NCI-H446 treated with DMSO at 0.1 percent for 48 hours (cell line): ENCODE results near the gene CEBPE.

Experiments
- DNase-seq: peaks from one replicate; lab custom pipeline; 2025; lab: John Stamatoyannopoulos, UW

Gene CEBPE

DNA sequence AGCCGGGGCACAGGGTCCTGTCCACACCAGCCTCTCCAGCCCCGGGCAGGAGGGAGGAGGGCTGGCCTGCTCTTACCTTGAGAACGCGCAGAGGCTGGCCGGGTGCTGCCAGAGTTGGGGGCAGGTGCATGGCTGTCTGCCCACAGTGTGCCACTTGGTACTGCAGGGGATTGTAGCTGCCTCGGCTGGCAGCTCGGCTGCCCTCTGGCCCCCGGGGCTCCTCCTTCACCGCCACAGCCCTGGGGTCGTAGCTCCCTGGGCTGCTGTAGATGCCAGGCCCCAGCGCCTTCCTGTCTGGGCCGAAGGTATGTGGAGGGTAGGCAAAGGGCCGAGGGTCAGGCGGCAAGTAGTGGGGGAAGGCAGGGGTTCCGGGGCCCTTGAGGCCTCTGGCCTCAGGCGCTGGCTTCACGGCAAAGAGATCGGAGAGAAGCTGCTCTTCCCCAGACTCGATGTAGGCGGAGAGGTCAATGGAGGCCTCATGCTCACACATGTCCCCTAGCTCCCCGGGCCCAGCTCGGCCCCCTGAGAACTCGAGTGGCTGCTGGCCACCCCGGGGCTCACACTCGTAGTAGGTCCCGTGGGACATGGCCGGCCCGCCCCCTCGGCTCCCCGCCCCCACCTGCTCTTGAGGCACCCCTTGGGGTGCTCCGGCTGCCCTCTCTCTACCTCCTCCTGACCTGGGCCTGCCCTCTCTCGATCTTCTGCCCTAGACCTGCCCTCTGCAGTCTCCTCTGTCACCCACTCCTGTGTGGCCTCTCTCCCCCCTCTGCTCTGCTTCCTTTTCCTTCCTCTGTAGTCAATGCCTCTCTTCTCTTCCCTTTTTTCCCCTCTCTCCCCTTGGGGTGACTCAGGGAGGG lies at the start of gene CEBPE:
Gene CEBPE, minus strand, starts transcription at position 750 of the 857 bp plus-strand sequence. Its CDS starts 164 bp downstream, at position 586.
- no peak for DNase-seq

DNA sequence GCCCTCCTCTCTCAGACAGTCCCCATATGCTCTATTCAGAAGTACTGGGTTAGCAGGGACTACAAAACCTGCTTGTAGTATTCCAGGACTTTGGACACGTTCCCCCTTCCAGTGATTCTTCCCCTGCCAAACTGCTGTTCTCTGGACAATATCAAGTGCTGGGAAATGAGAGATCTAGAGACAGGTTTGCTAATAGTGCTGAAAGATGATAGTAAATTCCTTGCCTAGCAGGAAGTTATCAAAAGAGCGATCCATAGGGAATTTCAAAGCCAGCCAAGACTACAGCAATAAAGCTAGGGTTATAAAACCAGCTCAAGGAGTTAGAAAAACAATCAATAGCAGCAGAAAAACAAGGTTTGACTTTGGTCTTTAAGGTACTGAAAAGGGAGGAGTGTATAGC lies 49.2 kb upstream of the CEBPE start:
- DNase-seq = no peak

DNA sequence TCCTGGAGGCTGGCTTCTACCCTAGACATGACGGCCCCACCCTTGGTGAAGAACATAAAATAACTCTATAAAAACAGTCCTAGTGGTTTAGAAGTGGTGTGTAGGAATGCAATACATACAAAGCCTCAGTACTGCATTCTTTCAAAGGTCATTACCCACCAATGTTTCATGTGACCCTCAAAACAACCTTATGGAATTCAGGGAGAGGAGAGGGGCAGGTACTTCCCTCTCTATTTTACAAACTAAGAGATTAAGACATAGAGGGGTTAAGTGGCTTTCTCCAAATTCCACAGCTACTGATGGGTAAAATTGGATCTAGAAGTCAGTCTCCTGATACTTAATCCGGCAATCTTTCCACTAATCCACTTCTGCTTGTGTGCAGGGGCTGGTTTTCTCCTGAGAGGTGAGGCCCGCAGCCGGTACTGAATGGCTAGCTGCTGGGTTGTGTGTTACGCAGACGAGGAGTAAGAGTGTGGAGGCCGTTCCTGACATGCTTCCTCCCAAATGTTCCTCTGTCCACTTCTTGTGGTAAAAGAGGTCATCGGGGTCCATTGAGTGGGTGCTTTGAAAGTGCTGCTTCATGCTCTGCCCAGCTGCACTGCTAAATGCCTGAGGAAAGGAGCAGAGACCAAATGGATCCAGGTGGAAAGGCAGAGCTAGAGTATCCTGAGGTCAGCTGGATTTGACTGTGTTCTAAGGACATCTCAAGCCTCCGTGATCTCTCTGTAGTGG lies 48.2 kb upstream of the CEBPE start:
- DNase-seq = no peak

DNA sequence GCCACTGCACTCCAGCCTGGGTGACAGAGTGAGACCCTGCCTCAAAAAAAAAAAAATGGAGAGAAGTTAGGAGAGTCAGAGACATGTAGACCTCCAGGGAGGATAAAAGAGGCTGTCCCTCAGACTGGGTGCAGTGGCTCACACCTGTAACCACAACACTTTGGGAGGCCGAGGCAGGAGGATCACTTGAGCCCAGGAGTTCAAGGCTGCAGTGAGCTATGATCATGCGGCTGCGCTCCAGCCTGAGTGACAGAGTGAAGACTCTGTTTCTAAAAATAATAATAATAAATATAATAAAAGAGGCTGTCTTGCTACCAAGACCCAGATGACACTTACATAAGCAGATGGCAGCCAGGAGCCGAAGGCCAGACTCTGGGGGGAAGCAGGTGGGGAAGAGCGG lies 45.9 kb upstream of the CEBPE start:
- no peak for DNase-seq

DNA sequence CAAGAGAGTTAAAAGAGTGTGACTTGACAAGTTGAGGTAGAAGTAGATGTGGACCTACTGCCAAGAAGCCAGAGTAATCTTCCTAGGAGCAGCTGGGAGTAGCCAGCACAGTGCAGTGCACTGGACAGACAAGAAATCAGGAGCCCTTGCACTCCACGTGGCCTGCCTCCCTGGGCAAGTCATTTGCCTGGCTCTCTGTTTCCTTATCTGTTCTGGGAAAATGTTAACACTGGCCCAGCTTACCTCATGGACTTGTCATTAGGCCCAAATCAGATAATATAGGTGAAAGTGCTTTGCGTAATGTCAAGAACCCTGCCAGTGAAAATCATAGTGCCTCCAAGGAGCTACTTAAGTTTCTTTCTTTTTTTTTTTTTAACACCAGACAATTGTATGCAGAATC lies 45.2 kb upstream of the CEBPE start:
- no peak for DNase-seq

DNA sequence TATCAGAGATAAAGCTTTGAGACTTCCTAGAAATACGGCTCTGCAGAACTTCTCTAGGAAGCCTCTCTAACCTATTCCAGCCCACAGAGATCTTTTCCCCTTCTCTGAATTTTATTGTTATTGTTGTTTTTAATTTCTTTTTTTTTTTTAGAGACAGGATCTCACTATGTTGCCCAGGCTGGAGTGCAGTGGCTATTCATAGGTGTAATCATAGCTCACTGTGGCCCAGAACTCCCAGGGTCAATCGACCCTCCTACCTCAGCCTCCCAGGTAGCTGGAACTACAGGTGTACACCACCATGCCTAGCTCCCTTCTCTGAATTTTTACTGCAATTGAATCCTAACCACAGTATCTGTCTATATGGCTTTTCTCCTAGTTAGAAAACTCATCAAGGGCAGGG lies 44.8 kb upstream of the CEBPE start:
- no peak for DNase-seq

DNA sequence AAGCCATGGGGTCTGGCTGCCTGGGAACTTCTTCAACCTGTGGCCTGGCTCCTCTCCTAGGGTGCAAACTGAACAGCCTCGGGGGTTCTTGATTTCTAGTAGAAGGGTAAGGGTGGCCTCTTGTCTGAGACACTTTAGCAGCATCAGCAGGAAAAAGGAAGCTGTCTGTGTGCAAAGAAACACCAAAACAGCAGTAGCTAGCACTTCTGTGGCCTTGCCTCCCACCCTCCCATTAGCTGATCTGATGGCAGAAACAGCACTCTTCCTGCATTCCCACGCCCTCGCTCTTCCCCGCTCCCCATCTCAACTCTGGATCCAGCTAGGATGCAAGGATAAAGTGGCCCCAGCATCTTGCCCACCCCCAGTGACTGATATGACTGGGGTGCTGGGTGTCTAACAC lies 43.7 kb upstream of the CEBPE start:
- DNase-seq = no peak

DNA sequence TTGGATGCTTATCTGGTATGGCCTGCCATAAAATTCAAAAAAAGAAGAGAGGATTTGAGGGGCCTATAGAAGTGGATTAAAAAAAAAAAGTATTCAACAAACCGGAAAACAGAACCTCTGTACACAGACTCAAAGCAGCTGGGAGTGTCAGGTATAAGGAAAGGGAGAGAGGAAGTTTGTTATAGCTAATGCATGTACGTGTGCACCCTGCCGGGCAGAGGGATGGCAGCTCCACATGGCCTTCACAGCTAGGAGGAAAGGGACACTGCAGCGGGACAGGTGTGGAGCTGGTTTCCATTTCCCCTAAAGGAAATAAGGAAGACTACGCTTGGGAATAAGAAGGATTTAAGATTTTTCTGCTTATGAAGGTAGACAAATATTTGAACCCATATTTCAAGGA lies 43.0 kb upstream of the CEBPE start:
- DNase-seq = no peak

DNA sequence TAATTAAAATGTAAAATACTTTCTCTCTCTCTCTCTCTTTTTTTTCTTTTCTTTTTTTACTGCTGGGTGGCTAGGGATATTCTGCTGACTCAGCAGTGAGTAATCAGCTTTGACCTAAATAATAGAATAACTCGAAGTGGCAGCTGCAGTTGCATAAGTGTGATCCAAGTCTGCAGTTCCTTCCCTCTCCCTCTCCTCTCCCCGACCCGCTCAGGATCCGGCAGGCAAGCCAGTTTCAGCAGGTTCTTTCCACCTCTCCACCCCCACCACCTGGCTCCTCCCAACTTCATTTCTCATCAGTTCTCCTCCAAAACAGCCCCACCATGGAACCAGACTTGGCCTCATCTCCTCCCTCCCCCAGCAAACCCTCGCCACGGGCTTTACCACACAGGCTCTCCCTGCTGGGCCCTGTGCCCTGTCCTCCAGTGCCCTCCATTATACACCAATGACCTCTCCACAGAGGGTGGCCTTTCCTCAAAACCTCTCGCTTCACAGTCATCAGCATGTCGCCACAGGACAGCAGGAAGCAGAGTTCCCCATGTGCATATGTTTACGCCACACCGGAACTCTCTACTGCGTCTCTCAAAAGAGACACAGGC lies 42.0 kb upstream of the CEBPE start:
- no peak for DNase-seq

DNA sequence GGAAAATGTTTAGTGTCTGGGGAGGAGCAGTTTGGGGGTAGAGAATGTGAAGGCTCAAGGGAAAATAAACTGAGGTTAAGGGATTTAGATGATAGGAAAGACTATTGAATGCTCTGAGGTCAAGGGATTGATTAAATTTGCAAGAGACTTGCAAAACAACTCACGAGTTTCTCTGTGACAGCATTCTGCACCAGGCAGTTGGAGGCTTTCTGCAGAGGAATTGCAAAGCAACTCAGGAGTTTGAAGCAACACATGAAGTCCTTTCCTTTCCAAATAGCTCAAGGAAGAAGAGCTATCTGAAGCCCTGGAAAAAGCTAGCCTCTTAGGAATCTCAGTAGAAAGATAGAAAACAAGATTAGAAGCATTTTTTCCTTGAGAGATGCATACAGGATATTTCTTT lies 40.5 kb upstream of the CEBPE start:
- DNase-seq = no peak

DNA sequence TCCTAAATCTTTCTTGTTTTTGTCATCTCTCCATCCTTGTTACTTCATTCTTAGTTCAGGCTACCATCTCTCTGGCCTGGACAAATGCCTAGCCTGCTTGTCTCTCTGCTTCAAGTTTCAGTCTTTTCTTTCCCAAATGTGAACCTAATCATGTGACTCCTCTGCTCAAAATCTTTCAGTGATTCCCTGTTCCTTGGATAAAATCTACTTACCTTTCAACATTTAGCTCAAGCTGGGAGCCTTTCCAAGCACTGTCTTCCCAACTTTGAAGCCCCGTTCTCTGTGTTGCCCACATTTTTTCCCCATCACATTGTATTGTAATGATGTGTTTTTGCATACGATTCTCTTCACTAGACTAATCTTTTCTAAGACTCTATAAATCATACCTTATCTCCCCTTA lies 39.7 kb upstream of the CEBPE start:
- DNase-seq = no peak

DNA sequence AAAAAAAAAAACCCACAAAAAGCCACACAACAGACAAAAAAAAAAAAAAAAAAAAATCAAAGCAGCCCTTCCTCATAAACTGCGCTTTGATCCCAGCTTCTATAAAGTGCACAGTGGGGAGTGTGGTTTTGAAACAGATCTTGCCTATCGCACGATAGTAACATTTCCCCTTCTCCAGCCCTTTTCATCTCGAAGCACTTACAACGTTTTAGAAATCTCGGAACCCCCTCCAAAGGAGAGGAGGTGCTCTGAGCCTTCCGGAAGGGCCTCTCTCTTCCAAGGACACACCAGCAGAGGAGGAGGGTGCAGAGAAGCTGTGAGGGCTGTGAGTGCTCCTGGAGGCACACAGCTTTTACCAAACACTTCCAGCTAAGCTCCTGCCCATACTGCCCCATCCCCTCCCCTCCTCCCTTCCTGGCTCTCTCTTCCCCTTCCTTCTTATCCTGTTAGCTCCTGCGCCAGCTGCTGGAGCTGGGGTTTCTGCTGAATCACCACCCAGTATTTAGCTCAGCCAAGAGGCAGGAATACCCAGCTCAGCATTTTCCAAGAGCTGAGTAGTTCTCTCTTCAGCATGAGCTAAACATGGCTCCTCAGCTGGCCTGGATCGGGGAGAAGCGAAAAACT lies 36.0 kb upstream of the CEBPE start:
- peak; percentile 73 for DNase-seq

DNA sequence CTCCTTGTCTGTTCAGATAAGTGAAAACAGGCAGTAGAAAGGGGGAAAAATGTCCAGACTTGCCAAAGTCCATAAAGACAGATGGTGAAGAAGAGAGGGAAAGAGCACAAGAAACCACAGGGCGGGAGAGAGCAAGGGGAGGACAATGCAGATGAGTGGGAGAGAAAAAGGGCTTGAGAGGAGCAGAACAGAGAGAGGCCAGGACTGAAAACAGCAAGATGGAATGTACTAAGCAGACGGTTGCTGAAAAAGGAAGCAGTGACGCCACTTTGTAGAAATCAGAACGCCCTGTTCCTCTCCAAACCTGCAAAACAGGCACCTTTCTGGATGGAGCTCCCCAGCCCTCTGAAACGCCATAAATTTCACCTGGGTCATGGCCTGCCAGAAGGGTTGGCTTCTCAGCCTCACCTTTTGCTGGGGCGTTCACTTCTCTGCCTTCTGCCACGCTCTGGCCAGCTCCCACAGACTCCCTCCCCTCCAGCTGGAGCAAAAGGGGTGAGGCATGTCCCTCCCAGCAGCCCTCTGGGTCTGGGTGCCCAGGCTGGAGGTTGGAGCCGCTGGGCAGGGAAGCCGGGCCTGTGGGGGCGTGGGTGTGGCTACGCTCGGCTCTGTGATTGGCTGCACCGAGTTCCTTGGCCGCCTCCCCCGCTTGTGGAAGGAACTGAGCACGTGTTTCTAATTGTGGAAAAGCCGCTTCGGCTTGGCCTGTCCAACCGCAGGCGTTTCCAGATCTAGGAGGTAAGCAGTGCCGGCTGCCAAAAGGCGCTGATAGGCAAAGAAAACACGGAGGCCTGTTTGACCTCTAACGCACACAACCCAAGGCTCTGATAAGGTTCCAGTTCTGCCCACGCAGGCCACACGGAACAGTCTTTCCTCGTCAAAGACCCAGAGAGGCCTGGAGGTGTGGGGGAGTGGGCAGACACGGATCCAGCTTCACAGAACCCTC lies 35.1 kb upstream of the CEBPE start:
- DNase-seq = peak; percentile 82

DNA sequence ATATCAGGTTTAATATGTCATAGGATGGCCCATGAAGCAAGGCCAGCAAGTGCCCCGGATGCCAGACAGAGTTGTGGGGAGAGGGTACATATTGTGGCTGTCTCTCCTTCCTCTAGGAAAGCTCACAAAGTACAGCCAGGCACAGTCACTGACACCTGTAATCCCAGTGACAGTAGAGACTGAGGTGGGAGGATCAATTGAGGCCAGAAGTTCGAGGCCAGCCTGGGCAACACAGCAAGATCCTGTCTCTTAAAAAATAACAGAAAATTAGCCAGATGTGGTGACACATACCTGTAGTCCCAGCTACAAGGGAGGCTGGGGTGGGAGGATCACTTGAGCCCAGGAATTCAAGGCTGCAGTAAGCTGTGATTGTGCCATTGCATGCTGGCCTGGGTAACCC lies 32.3 kb upstream of the CEBPE start:
- no peak for DNase-seq

DNA sequence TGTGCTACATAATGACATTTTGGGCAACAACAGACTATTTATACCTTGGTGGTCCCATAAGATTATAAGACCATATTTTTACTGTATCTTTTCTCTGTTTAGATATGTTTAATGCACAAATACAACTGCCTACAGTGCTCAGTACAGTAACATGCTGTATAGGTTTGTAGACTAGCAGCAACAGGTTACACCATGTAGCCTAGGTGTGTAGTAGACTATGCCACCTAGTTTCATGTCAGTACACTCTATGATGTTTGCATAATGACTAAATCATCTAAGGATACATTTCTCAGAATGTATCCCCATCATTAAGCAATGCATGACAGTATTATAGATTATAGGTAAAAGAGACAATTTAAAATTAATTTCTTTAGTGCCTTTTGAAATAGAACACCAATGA lies 30.7 kb upstream of the CEBPE start:
- DNase-seq = no peak

DNA sequence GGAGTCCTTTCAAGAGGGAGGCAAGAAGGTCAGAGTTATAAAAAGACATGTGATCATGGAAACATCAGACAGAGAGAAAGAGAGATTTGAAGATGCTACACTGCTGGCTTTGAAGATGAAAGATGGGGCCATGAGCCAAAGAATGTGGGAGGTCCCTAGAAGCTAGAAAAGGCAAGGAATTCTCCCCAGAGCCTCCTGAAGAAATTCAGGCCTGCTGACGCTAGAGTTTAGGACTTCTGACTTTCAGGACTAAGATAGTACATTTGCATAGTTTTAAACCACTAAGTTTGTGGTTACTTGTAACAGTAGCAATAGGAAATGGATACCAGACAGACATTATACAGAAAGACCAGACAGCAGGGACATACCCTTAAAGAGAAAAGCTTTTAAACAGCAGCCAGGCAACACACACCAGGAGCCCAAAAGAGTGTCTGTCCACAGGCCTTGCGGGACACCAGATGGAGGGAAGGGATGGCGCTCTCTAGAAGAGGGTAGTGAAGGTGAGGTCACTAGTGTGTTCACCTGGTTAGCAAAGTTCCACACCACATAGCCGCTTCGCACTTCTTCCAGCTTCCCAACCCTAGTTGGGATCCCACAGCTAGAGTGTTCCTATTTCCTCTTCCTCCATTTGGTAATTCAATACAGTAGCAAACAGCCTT lies 29.7 kb upstream of the CEBPE start:
- no peak for DNase-seq

DNA sequence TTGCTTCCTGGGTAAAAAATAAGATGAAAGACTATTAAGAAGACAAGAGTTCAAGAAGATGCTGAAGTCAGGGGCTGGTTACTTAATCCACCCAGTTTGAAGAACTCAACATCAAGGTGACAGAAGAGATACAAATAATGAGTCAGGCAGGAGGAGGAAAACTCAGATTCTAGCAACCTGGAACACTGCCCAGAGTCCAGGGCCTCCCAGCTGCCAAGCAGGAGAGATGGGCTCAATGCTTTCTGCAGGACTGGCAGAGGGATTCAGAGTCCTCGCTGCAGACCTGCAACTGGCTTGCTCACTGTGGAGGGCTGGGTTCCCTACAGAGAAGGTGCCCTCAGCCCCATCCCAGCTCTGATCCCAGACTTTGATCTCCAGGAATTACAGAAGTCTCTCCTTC lies 28.6 kb upstream of the CEBPE start:
- DNase-seq = peak; percentile 88

DNA sequence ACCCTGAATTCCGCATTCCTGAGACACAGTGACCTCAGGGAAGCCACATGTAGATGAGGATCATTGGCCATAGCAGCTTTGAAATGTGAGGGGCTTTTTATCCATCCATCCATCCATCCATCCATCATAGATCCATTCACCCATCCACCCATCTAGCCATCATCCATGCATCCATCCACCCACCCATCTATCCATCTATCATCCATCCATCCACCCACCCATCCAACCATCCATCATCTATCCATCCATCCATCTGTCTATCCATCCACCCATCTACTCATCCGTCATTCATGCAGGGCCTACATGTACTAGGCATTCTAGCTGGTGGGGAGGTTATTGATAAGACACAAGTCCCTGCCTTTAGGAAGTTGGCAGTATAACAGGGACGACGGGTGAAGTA lies 27.9 kb upstream of the CEBPE start:
- no peak for DNase-seq

DNA sequence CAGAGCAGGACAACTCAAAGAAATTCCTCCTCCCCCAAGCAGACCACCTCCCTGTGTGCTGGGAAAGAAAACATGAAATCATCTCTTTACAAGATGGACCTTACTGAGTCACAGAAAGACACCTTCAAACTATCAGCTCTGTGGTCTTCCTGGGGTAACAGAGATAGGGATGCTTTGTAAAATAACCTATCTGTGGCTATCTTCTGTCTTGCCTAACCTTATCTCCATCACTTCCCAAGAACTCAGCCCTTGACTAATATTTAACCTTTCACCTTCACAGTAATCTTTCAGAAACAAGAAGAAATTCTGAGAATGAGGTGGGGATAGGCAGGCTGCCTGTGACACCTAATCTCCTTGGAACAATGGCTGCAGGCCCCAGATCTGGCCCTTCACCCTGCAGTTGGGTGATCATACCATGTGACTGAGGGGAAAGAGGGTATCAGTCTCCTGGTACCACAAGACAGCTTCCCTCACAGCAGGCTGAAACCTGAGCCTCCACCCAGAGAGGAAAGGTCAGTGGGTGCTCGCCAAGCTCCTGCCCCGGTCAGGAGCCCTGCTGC lies 27.4 kb upstream of the CEBPE start:
- no peak for DNase-seq

DNA sequence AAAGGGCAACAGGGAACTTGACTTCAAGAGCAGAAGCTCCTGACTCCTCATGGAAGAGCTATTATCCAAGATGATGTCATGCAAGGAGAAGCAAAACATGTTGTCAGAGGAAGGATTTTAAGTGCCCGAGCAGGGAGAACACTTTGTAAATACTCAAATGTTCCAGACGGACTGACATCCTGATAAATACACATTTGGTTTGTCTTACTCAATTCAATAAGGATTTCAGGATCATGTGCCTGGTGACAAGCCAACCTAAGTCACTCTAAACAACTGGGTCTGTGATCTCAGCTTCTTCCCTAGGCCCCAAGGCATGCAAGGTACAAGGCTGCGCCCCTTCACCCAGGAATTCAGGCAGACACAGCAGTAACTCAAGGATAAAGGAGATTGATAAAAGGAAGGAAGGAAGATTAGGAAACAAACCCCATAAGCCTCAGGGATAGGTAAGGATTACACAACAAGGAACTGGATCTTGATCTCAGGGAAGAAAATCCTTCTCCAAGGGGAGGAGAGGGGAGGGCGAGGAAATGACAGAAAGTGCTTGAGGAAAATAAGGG lies 26.8 kb upstream of the CEBPE start:
- DNase-seq = peak; percentile 9
